Body of pancreas (tissue), 4 donors: ENCODE results near the gene SASH3. TPM values are rescaled to one million over a fixed set of nuclear protein-coding genes. Genes with fewer than 3 reads are reported as not detected.
"Not testable (repeated sequence)": the region's sequence is repeated elsewhere in the genome, so short reads cannot be mapped to it uniquely, and the experiment has no call there.

ENCODE experiments used
- ATAC-seq: fragments of 150-250 bp; one replicate; pipeline ENCODE4 v1.9.1; 2016
- DNase-seq, 4 donors: peaks; one replicate each; pipeline ENCODE4 v3.0.0-alpha.2; 2019
- H3K27ac ChIP-seq, 4 donors: fragments of 200-600 bp; sonication (generic); 1 replicate in 3 of 4; 2 replicates in 1 of 4; pipeline versions ENCODE4 v1.5.1 to v1.6.1; 2016 to 2019; ENCODE audit warnings: mild to moderate bottlenecking in 1 of 4, mixed read lengths in 1 of 4, moderate library complexity in 1 of 4
- H3K27me3 ChIP-seq, 2 donors: fragments of 200-600 bp; sonication (generic); one replicate each; pipeline ENCODE4 v1.6.0; 2016; ENCODE audit warnings: mild to moderate bottlenecking in 1 of 2
- H3K36me3 ChIP-seq, 2 donors: fragments of 200-600 bp; sonication (generic); replicated peaks in 1 of 2; 2 replicates each; pipeline ENCODE4 v1.5.1; 2016; ENCODE audit warnings: low read depth in 2 of 2; ENCODE audit not compliant: insufficient read depth in 1 of 2
- H3K4me1 ChIP-seq: fragments of 200-600 bp; sonication (generic); one replicate; pipeline ENCODE4 v1.6.0; 2016
- H3K4me3 ChIP-seq, 2 donors: fragments of 200-600 bp; sonication (generic); 1 replicate in 1 of 2; 2 replicates in 1 of 2; pipeline ENCODE4 v1.5.1; 2016 to 2019
- H3K9me3 ChIP-seq, 3 donors: fragments of 200-600 bp; sonication (generic); 1 replicate in 2 of 3; 2 replicates in 1 of 3; pipeline ENCODE4 v1.5.1; 2016
- CTCF ChIP-seq, 7 experiments: fragments of 450-650 bp in 4 of 7; fragments of 200-600 bp in 3 of 7; sonication (generic) in 3 of 7; IDR thresholded peaks; one replicate each; pipeline ENCODE4 v1.5.1; 2016 to 2019; ENCODE audit warnings: antibody characterized with exemption in 7 of 7
- POLR2A ChIP-seq, 3 donors: fragments of 450-650 bp; IDR thresholded peaks; one replicate each; pipeline ENCODE4 v1.6.1; 2016; ENCODE audit warnings: antibody characterized with exemption in 3 of 3, mild to moderate bottlenecking in 2 of 3
- WGBS, 2 donors: methylation state at CpG; one replicate each; pipeline ENCODE4 v1.1.5; 2017; 5-methylcytosine and 5-hydroxymethylcytosine counted together
- intact Hi-C: fragments of 100-400 bp; cut with DNase I; formaldehyde crosslinking; loops from one replicate; pipeline ENCODE4 v1.15.1; 2023
- total RNA-seq, 2 donors: library from RNA; depleted of rRNA; stranded (reverse); fragments of >200 nt; gene quantifications; one replicate each; pipeline ENCODE4 v1.1.0, GENCODE V29; 2016

Gene SASH3
- total RNA-seq, 2 donors from 2014 or later = 3.6 TPM

GRCh38 chrX:129736491-129736890, 43.3 kb upstream of the SASH3 start:
- ATAC-seq = no peak
- H3K4me1 ChIP-seq = no peaks in the 10 kb centered on the region
- 28 to 30% methylated on average over 5 to 6 of the region's 6 CpGs for WGBS, 2 donors
- intact Hi-C loops = no loop called here
- TF ChIP-seq POLR2A (IDR thresholded peaks at IDR 0.05) (no peak), CTCF (IDR thresholded peaks at IDR 0.05) (no peak)
- H3K27ac ChIP-seq = no peak overlapping the region
- H3K4me3 ChIP-seq = no peak overlapping the region
- DNase-seq = no peak
- H3K36me3 ChIP-seq = no peaks in the 10 kb centered on the region
- H3K9me3 ChIP-seq = no peaks in the 10 kb centered on the region
- H3K27me3 ChIP-seq = no peaks in the 10 kb centered on the region

GRCh38 chrX:129737916-129738315, 41.8 kb upstream of the SASH3 start:
- TF ChIP-seq POLR2A (IDR thresholded peaks at IDR 0.05) = no peak
- TF ChIP-seq CTCF (IDR thresholded peaks at IDR 0.05) = no peak
- ATAC-seq = no peak
- intact Hi-C loops = no loop called here

GRCh38 chrX:129738466-129739308, 41.1 kb upstream of the SASH3 start, which contains the start of gene XPNPEP2:
XPNPEP2 (plus strand) TSS chrX:129738979; CDS start chrX:129739214, 235 bp downstream.
- DNase-seq (no peak), ATAC-seq (no peak)
- no peak for TF ChIP-seq POLR2A (IDR thresholded peaks at IDR 0.05)
- Histone ChIP-seq H3K4me3 (no peak within 1 kb of the TSS), H3K4me1 (no peaks in the 10 kb centered on the region), H3K36me3 (no peaks in the 10 kb centered on the region), H3K27ac (no peak within 1 kb of the TSS), H3K27me3 (no peaks in the 10 kb centered on the region), H3K9me3 (no peaks in the 10 kb centered on the region)
- WGBS, 2 donors = 11 to 46% methylated on average over 7 to 8 of the region's 13 CpGs
- intact Hi-C loops = no loop called here

More at GRCh38 chrX:129737916-129738315, 41.8 kb upstream of the SASH3 start:
- H3K27me3 ChIP-seq = no peaks in the 10 kb centered on the region
- no peaks in the 10 kb centered on the region for H3K4me1 ChIP-seq
- H3K4me3 ChIP-seq = no peak overlapping the region
- no peaks in the 10 kb centered on the region for H3K36me3 ChIP-seq
- DNase-seq = peak in 1 of 4 donors; percentile 6
- H3K9me3 ChIP-seq = no peaks in the 10 kb centered on the region
- no peak overlapping the region for H3K27ac ChIP-seq
- WGBS, 2 donors = 43 to 77% methylated on average over 4 to 5 of the region's 5 CpGs

- no peak for ATAC-seq
- Histone ChIP-seq H3K36me3 (no peaks in the 10 kb centered on the region), H3K4me3 (no peak overlapping the region), H3K9me3 (no peaks in the 10 kb centered on the region), H3K27me3 (no peaks in the 10 kb centered on the region), H3K4me1 (no peaks in the 10 kb centered on the region), H3K27ac (no peak overlapping the region)
- TF ChIP-seq POLR2A (IDR thresholded peaks at IDR 0.05) (no peak), CTCF (IDR thresholded peaks at IDR 0.05) (no peak)
- no peak for DNase-seq
- WGBS, 2 donors = 70 to 74% methylated on average over 4 of the region's 4 CpGs
- intact Hi-C loops = no loop called here
Measured at GRCh38 chrX:129739578-129739977, 40.2 kb upstream of the SASH3 start.

DNA sequence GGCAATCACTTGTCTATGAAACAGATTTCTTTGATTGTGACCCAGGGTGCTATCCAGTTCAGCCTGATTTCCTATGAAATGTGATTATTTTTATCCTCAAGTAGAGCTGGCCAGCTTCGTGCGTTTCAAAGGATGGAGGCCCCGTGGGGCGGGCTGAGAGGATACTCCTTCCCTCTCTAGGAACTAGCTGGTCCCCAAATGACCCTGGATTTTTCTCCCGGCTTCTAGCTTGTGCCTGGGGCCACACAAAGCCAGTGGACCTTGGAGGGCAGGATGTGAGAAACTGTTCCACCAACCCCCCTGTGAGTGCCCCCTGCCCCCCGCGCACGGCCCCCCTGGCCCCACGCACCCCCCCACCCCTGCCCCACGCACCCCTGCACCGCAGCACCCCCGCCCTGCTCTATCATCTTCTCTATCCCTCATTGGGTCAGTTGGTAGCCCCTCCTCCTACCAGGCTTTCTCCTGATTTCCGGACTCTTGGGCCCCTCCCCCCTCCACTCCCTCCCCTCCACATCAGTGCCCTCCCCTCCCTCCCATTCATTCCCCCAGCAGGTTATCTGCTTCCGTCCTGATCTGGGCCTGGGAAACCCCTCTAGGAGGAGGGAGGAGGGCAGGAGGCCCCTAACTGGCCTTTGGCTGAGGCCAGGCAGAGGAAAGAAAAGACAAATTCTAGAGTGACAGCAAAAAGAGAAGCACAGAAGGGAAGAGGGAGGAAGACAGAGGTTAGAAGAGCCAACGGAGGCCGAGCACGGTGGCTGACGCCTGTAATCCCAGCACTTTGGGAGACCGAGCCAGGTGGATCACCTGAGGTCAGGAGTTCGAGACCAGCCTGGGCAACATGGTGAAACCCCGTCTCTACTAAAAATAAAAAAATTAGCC, 37.6 kb upstream of the SASH3 start:
- Histone ChIP-seq H3K27ac (no peak overlapping the region), H3K4me1 (no peaks in the 10 kb centered on the region), H3K4me3 (no peak overlapping the region), H3K27me3 (no peaks in the 10 kb centered on the region), H3K36me3 (no peaks in the 10 kb centered on the region), H3K9me3 (no peaks in the 10 kb centered on the region)
- WGBS, 2 donors = 70 to 74% methylated on average over 10 to 12 of the region's 21 CpGs
- TF ChIP-seq CTCF (IDR thresholded peaks at IDR 0.05) (no peak), POLR2A (IDR thresholded peaks at IDR 0.05) (no peak)
- no peak for ATAC-seq
- intact Hi-C loops = no loop called here
- no peak for DNase-seq

DNA sequence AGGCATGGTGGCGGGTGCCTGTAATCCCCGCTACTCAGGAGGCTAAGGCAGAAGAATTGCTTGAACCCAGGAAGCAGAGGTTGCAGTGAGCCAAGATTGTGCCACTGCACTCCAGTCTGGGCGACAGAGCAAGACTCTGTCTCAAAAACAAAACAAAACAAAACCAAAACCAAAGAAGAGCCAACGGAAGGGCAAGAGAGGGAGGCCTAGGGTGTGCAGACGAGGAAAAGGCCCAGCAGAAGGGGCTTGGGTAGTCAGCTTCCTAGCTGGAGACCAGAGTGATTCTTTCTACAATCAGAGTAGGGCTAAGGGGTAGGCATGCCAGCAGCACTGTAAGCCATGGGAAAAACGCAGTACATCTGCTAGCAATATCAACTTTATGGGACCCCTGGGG, 37.0 kb upstream of the SASH3 start:
- H3K9me3 ChIP-seq, H3K4me1 ChIP-seq, ATAC-seq, DNase-seq, H3K4me3 ChIP-seq, intact Hi-C loops, H3K27me3 ChIP-seq, H3K36me3 ChIP-seq, H3K27ac ChIP-seq: not testable (repeated sequence)
- 81 to 84% methylated on average over 5 to 6 of the region's 6 CpGs for WGBS, 2 donors
